ENCODE data around the gene DISC1.

DISC1 gene

DNA sequence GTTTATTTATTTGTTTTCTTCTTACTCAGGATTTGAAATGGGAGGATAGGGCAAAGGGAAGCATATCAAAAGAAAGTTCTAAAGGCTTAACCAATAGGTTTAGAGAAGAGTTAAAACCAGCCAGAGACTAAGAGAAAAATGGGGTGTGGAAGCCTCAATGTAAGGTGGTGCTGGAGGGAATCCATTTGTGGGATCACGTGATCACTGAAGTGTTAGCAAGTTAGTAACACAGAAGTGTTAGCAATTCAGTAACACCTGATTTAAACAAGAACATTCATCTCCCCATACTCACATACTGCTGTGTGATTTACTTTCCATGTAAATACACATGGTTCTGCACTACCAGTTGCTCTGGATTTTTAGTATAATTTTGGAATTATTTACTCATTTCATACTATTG lies 451.2 kb downstream of the DISC1 start:
- Mint-ChIP-seq H3K36me3 (ENCODE audit: low read depth) (no peaks in the 10 kb centered on the region), H3K4me1 (no peaks in the 10 kb centered on the region), H3K27me3 (ENCODE audit: low read depth, poor library complexity) (no peaks in the 10 kb centered on the region), H3K9me3 (peaks cover 30% of the 10 kb centered on the region), H3K27ac (no peak overlapping the region), H3K4me3 (no peak overlapping the region)
- no peak for TF ChIP-seq CTCF (IDR thresholded peaks at IDR 0.05)
- DNase-seq = no peak

- Mint-ChIP-seq H3K27ac (no peak overlapping the region), H3K27me3 (ENCODE audit: low read depth, poor library complexity) (no peaks in the 10 kb centered on the region), H3K36me3 (ENCODE audit: low read depth) (no peaks in the 10 kb centered on the region), H3K9me3 (peaks cover 24% of the 10 kb centered on the region), H3K4me3 (no peak overlapping the region), H3K4me1 (no peaks in the 10 kb centered on the region)
- no peak for TF ChIP-seq CTCF (IDR thresholded peaks at IDR 0.05)
- DNase-seq = peak; percentile 41
Observed at GRCh38 chr1:232084584-232085223, 458.1 kb downstream of the DISC1 start.

- Mint-ChIP-seq H3K4me1 (no peaks in the 10 kb centered on the region), H3K4me3 (no peak overlapping the region), H3K27ac (no peak overlapping the region), H3K27me3 (ENCODE audit: low read depth, poor library complexity) (peaks cover 12% of the 10 kb centered on the region), H3K36me3 (ENCODE audit: low read depth) (no peaks in the 10 kb centered on the region), H3K9me3 (no peaks in the 10 kb centered on the region)
- DNase-seq = no peak
- TF ChIP-seq CTCF (IDR thresholded peaks at IDR 0.05) = no peak
Observed at GRCh38 chr1:232090816-232091215, 464.2 kb downstream of the DISC1 start.
